ENCODE results near the gene PLXND1.

PLXND1 gene

GRCh38 chr3:129592381-129593131, 13.9 kb downstream of the PLXND1 start:
- Histone ChIP-seq H3K27me3 (ENCODE audit: control insufficient read depth in 1 of 2, insufficient read depth in 2 of 2, low read length in 2 of 2) (no peaks in the 10 kb centered on the region), H3K9me3 (ENCODE audit: control insufficient read depth in 2 of 2, low read length in 2 of 2) (no peaks in the 10 kb centered on the region), H3K4me3 (ENCODE audit: low read length in 2 of 2) (peak overlapping the region in 1 of 2 donors; percentile 22), H3K9ac (ENCODE audit: low read length in 2 of 2) (peak overlapping the region in 1 of 2 donors; percentile 38), H3K4me1 (ENCODE audit: control insufficient read depth, insufficient read depth, low read length) (peaks cover 60% of the 10 kb centered on the region), H3K27ac (ENCODE audit: low read length) (peak overlapping the region; percentile 24), H3K36me3 (ENCODE audit: control insufficient read depth in 2 of 2, insufficient read depth in 2 of 2, low read length in 2 of 2) (no peaks in the 10 kb centered on the region)

- peaks cover 59% of the 10 kb centered on the region for H3K4me1 ChIP-seq (ENCODE audit: control insufficient read depth, insufficient read depth, low read length)
- no peak overlapping the region for H3K9ac ChIP-seq (ENCODE audit: low read length in 2 of 2)
- H3K9me3 ChIP-seq (ENCODE audit: control insufficient read depth in 2 of 2, low read length in 2 of 2): no peaks in the 10 kb centered on the region
- peak overlapping the region in 1 of 2 donors; percentile 22 for H3K4me3 ChIP-seq (ENCODE audit: low read length in 2 of 2)
- H3K27me3 ChIP-seq (ENCODE audit: control insufficient read depth in 1 of 2, insufficient read depth in 2 of 2, low read length in 2 of 2): no peaks in the 10 kb centered on the region
- no peak overlapping the region for H3K27ac ChIP-seq (ENCODE audit: low read length)
- no peaks in the 10 kb centered on the region for H3K36me3 ChIP-seq (ENCODE audit: control insufficient read depth in 2 of 2, insufficient read depth in 2 of 2, low read length in 2 of 2)
Measured at GRCh38 chr3:129591932-129592331, 14.5 kb downstream of the PLXND1 start.

- Histone ChIP-seq H3K9me3 (ENCODE audit: control insufficient read depth in 2 of 2, low read length in 2 of 2) (no peaks in the 10 kb centered on the region), H3K4me1 (ENCODE audit: control insufficient read depth, insufficient read depth, low read length) (peaks cover 42% of the 10 kb centered on the region), H3K4me3 (ENCODE audit: low read length in 2 of 2) (no peak overlapping the region), H3K36me3 (ENCODE audit: control insufficient read depth in 2 of 2, insufficient read depth in 2 of 2, low read length in 2 of 2) (peaks cover 0 to 2% of the 10 kb centered on the region in 2 donors), H3K27me3 (ENCODE audit: control insufficient read depth in 1 of 2, insufficient read depth in 2 of 2, low read length in 2 of 2) (no peaks in the 10 kb centered on the region), H3K9ac (ENCODE audit: low read length in 2 of 2) (no peak overlapping the region), H3K27ac (ENCODE audit: low read length) (no peak overlapping the region)
Measured at GRCh38 chr3:129590215-129590614, 16.3 kb downstream of the PLXND1 start.

GRCh38 chr3:129587566-129588210, 18.8 kb downstream of the PLXND1 start:
- Histone ChIP-seq H3K27ac (ENCODE audit: low read length) (no peak overlapping the region), H3K9ac (ENCODE audit: low read length in 2 of 2) (no peak overlapping the region), H3K9me3 (ENCODE audit: control insufficient read depth in 2 of 2, low read length in 2 of 2) (no peaks in the 10 kb centered on the region), H3K27me3 (ENCODE audit: control insufficient read depth in 1 of 2, insufficient read depth in 2 of 2, low read length in 2 of 2) (no peaks in the 10 kb centered on the region), H3K4me1 (ENCODE audit: control insufficient read depth, insufficient read depth, low read length) (peaks cover 20% of the 10 kb centered on the region), H3K4me3 (ENCODE audit: low read length in 2 of 2) (no peak overlapping the region), H3K36me3 (ENCODE audit: control insufficient read depth in 2 of 2, insufficient read depth in 2 of 2, low read length in 2 of 2) (peaks cover 0 to 4% of the 10 kb centered on the region in 2 donors)

DNA sequence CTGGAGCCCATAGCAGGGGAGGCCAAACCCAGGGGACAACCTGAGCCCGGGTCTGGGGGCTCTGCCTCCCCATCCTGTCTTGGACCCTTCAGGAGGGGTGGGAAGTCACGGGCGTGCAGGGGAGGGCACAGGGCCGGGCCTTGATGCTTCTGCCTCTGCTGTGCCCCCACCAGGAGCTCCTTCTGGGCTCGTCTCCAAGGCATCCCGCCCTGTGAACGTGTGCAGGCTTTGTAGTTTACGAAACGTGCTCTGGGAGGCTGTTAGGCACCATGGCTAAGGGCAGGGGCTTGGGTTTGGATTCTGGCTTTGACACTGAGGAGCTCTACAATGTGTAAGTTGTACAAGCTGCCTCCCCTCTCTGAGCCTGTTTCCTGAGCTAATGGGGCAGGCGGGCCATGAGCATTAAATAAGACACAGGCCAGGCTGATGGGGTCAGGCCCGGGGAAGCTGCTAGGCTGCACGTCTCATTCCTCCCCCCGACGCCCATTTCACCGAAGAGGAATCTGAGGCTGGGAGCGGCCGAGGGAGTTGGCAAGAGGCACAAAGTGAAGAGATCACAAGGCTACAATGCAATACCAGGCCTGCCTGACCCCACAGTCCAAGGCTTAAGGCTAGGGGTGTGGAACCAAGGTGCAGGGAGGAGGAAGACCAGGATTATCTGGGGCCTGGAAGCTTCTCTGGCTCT, 19.6 kb downstream of the PLXND1 start:
- Histone ChIP-seq H3K27me3 (ENCODE audit: control insufficient read depth in 1 of 2, insufficient read depth in 2 of 2, low read length in 2 of 2) (no peaks in the 10 kb centered on the region), H3K9ac (ENCODE audit: low read length in 2 of 2) (no peak overlapping the region), H3K4me3 (ENCODE audit: low read length in 2 of 2) (no peak overlapping the region), H3K27ac (ENCODE audit: low read length) (no peak overlapping the region), H3K4me1 (ENCODE audit: control insufficient read depth, insufficient read depth, low read length) (peaks cover 16% of the 10 kb centered on the region), H3K9me3 (ENCODE audit: control insufficient read depth in 2 of 2, low read length in 2 of 2) (no peaks in the 10 kb centered on the region), H3K36me3 (ENCODE audit: control insufficient read depth in 2 of 2, insufficient read depth in 2 of 2, low read length in 2 of 2) (peaks cover 0 to 4% of the 10 kb centered on the region in 2 donors)

- Histone ChIP-seq H3K27me3 (ENCODE audit: control insufficient read depth in 1 of 2, insufficient read depth in 2 of 2, low read length in 2 of 2) (no peaks in the 10 kb centered on the region), H3K36me3 (ENCODE audit: control insufficient read depth in 2 of 2, insufficient read depth in 2 of 2, low read length in 2 of 2) (peaks cover 0 to 4% of the 10 kb centered on the region in 2 donors), H3K4me1 (ENCODE audit: control insufficient read depth, insufficient read depth, low read length) (peaks cover 16% of the 10 kb centered on the region), H3K9ac (ENCODE audit: low read length in 2 of 2) (no peak overlapping the region), H3K27ac (ENCODE audit: low read length) (no peak overlapping the region), H3K4me3 (ENCODE audit: low read length in 2 of 2) (no peak overlapping the region), H3K9me3 (ENCODE audit: control insufficient read depth in 2 of 2, low read length in 2 of 2) (no peaks in the 10 kb centered on the region)
Measured at GRCh38 chr3:129585949-129586657, 20.4 kb downstream of the PLXND1 start.

- no peaks in the 10 kb centered on the region for H3K9me3 ChIP-seq (ENCODE audit: control insufficient read depth in 2 of 2, low read length in 2 of 2)
- no peak overlapping the region for H3K9ac ChIP-seq (ENCODE audit: low read length in 2 of 2)
- H3K27ac ChIP-seq (ENCODE audit: low read length): no peak overlapping the region
- H3K4me1 ChIP-seq (ENCODE audit: control insufficient read depth, insufficient read depth, low read length): peaks cover 9% of the 10 kb centered on the region
- H3K36me3 ChIP-seq (ENCODE audit: control insufficient read depth in 2 of 2, insufficient read depth in 2 of 2, low read length in 2 of 2): peaks cover 0 to 4% of the 10 kb centered on the region in 2 donors
- no peaks in the 10 kb centered on the region for H3K27me3 ChIP-seq (ENCODE audit: control insufficient read depth in 1 of 2, insufficient read depth in 2 of 2, low read length in 2 of 2)
- no peak overlapping the region for H3K4me3 ChIP-seq (ENCODE audit: low read length in 2 of 2)
Measured at GRCh38 chr3:129584631-129585030, 21.8 kb downstream of the PLXND1 start.

- Histone ChIP-seq H3K4me1 (ENCODE audit: control insufficient read depth, insufficient read depth, low read length) (peaks cover 7% of the 10 kb centered on the region), H3K27me3 (ENCODE audit: control insufficient read depth in 1 of 2, insufficient read depth in 2 of 2, low read length in 2 of 2) (no peaks in the 10 kb centered on the region), H3K9me3 (ENCODE audit: control insufficient read depth in 2 of 2, low read length in 2 of 2) (no peaks in the 10 kb centered on the region), H3K27ac (ENCODE audit: low read length) (no peak overlapping the region), H3K4me3 (ENCODE audit: low read length in 2 of 2) (no peak overlapping the region), H3K36me3 (ENCODE audit: control insufficient read depth in 2 of 2, insufficient read depth in 2 of 2, low read length in 2 of 2) (peaks cover 0 to 4% of the 10 kb centered on the region in 2 donors), H3K9ac (ENCODE audit: low read length in 2 of 2) (no peak overlapping the region)
Measured at GRCh38 chr3:129583289-129583688, 23.2 kb downstream of the PLXND1 start.

GRCh38 chr3:129582799-129583198, 23.7 kb downstream of the PLXND1 start:
- Histone ChIP-seq H3K9ac (ENCODE audit: low read length in 2 of 2) (no peak overlapping the region), H3K27ac (ENCODE audit: low read length) (no peak overlapping the region), H3K9me3 (ENCODE audit: control insufficient read depth in 2 of 2, low read length in 2 of 2) (no peaks in the 10 kb centered on the region), H3K36me3 (ENCODE audit: control insufficient read depth in 2 of 2, insufficient read depth in 2 of 2, low read length in 2 of 2) (peaks cover 0 to 4% of the 10 kb centered on the region in 2 donors), H3K4me1 (ENCODE audit: control insufficient read depth, insufficient read depth, low read length) (peaks cover 5% of the 10 kb centered on the region), H3K4me3 (ENCODE audit: low read length in 2 of 2) (no peak overlapping the region), H3K27me3 (ENCODE audit: control insufficient read depth in 1 of 2, insufficient read depth in 2 of 2, low read length in 2 of 2) (no peaks in the 10 kb centered on the region)

GRCh38 chr3:129581623-129582022, 24.9 kb downstream of the PLXND1 start:
- H3K9me3 ChIP-seq (ENCODE audit: control insufficient read depth in 2 of 2, low read length in 2 of 2): no peaks in the 10 kb centered on the region
- no peaks in the 10 kb centered on the region for H3K27me3 ChIP-seq (ENCODE audit: control insufficient read depth in 1 of 2, insufficient read depth in 2 of 2, low read length in 2 of 2)
- H3K27ac ChIP-seq (ENCODE audit: low read length): no peak overlapping the region
- no peaks in the 10 kb centered on the region for H3K4me1 ChIP-seq (ENCODE audit: control insufficient read depth, insufficient read depth, low read length)
- H3K9ac ChIP-seq (ENCODE audit: low read length in 2 of 2): no peak overlapping the region
- peaks cover 0 to 4% of the 10 kb centered on the region in 2 donors for H3K36me3 ChIP-seq (ENCODE audit: control insufficient read depth in 2 of 2, insufficient read depth in 2 of 2, low read length in 2 of 2)
- H3K4me3 ChIP-seq (ENCODE audit: low read length in 2 of 2): no peak overlapping the region

Data from stomach smooth muscle (tissue), 2 donors.